GM10266 (cell line): ENCODE measurements around the gene RRP9.

ENCODE experiments used
- DNase-seq: peaks from one replicate; pipeline ENCODE4 v3.0.0; 2012; ENCODE audit errors: extremely low spot score
- CTCF ChIP-seq: IDR thresholded peaks from 2 replicates; pipeline ENCODE4 v1.5.1; 2012; ENCODE audit warnings: mild to moderate bottlenecking, low read depth; ENCODE audit not compliant: control insufficient read depth, insufficient read depth; ENCODE audit errors: missing control alignments

Gene RRP9

GRCh38 chr3:51964521-51964920, 22.8 kb upstream of the RRP9 start:
- TF ChIP-seq CTCF: no peak
- DNase-seq: no peak

GRCh38 chr3:51963951-51964451, 22.3 kb upstream of the RRP9 start:
- TF ChIP-seq CTCF: no peak
- DNase-seq: no peak

GRCh38 chr3:51962854-51963530, 21.3 kb upstream of the RRP9 start:
- TF ChIP-seq CTCF: no peak
- no peak for DNase-seq

- no peak for DNase-seq
Observed at GRCh38 chr3:51961602-51962569, 20.2 kb upstream of the RRP9 start.

GRCh38 chr3:51961011-51961410, 19.3 kb upstream of the RRP9 start:
- TF ChIP-seq CTCF: no peak
- no peak for DNase-seq

More at GRCh38 chr3:51961602-51962569, 20.2 kb upstream of the RRP9 start:
- TF ChIP-seq CTCF: no peak

- DNase-seq: no peak
- no peak for TF ChIP-seq CTCF
Observed at GRCh38 chr3:51960386-51960785, 18.7 kb upstream of the RRP9 start.

- DNase-seq: no peak
Observed at GRCh38 chr3:51959651-51960050, 17.9 kb upstream of the RRP9 start.

More at GRCh38 chr3:51959651-51960050, 17.9 kb upstream of the RRP9 start:
- TF ChIP-seq CTCF: no peak
